NT2/D1 (cell line): ENCODE results near the gene RAB39B.

Experiments used
- SUZ12 ChIP-seq: IDR thresholded peaks from 2 replicates; pipeline ENCODE4 v1.6.1; 2011; ENCODE audit not compliant: insufficient read length, insufficient read depth; ENCODE audit errors: extremely low read depth
- YY1 ChIP-seq: IDR thresholded peaks from 2 replicates; pipeline ENCODE4 v1.6.1; 2011; ENCODE audit not compliant: insufficient read length, insufficient read depth
- ZNF274 ChIP-seq: IDR thresholded peaks from 2 replicates; pipeline ENCODE4 v1.6.1; 2011; ENCODE audit warnings: mild to moderate bottlenecking, low read depth, low read length

DNA sequence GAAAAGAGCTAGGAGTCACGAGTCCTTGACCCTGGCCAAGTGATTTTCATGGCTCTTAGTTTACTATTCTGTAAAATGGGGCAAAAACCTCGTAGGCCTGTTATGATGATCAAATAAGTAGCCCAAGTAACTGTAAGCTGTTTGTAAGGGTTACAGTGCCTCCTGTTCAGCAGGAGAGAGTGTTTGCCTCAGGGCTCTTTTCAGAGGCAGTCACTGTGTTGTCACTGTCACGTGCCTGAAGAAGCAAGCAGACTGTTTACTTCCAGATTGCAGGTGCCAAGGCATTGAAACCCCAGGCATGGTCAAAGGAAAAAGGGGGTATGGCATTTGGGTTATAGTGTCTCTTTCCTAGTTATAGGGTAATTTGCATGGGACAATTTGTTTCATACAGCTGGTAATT, 4.5 kb downstream of the RAB39B start:
- no peak for TF ChIP-seq SUZ12
- no peak for TF ChIP-seq ZNF274
- no peak for TF ChIP-seq YY1
